ENCODE data around the gene ZRANB1. TPM values are rescaled to one million over a fixed set of nuclear protein-coding genes. Genes with fewer than 3 reads are reported as not detected.

The ZRANB1 gene
- total RNA-seq, 1 donor from 2014 or later: 17.7 TPM

DNA sequence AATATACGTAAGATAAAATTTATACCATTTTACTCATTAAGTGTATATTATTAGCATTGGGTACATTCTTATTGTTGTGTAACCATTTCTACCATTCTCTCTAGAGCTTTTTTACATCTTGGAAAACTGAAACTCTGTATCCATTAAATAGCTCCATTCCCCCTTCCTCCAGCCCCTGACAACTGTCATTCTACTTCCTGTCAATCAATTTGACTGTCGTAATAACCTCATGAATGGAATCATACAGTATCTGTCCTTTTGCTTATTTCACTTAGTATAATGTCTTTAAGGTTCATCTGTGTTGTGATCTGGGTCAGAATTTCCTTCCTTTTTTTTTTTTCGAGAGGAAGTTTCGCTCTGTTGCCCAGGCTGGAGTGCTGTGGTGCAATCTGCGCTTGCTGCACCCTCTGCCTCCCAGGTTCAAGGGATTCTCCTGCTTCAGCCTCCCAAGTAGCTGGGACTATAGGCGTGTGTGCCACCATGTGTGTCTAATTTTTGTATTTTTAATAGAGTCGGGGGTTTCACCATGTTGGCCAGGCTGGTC lies 15.6 kb downstream of the ZRANB1 start:
- Mint-ChIP-seq H3K27me3 (no peaks in the 10 kb centered on the region), H3K4me1 (peaks cover 51% of the 10 kb centered on the region), H3K36me3 (ENCODE audit: low read depth) (peaks cover 18% of the 10 kb centered on the region), H3K9me3 (no peaks in the 10 kb centered on the region), H3K27ac (no peak overlapping the region), H3K4me3 (no peak overlapping the region)
- TF ChIP-seq, protein P1, sequence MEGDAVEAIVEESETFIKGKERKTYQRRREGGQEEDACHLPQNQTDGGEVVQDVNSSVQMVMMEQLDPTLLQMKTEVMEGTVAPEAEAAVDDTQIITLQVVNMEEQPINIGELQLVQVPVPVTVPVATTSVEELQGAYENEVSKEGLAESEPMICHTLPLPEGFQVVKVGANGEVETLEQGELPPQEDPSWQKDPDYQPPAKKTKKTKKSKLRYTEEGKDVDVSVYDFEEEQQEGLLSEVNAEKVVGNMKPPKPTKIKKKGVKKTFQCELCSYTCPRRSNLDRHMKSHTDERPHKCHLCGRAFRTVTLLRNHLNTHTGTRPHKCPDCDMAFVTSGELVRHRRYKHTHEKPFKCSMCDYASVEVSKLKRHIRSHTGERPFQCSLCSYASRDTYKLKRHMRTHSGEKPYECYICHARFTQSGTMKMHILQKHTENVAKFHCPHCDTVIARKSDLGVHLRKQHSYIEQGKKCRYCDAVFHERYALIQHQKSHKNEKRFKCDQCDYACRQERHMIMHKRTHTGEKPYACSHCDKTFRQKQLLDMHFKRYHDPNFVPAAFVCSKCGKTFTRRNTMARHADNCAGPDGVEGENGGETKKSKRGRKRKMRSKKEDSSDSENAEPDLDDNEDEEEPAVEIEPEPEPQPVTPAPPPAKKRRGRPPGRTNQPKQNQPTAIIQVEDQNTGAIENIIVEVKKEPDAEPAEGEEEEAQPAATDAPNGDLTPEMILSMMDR (IDR thresholded peaks at IDR 0.05): no peak
- ATAC-seq (ENCODE audit: low read depth) (no peak), DNase-seq (no peak)
- intact Hi-C loops (cut with micrococcal nuclease): loop anchor here (5.0 kb wide), 1 partner anchor 35 kb away; no protein-coding TSS in a partner anchor
- POLR2A ChIA-PET: interaction anchor here (0.7 kb wide), 1 partner anchor 338 kb away, joined by 3 read pairs; no protein-coding TSS in a partner anchor
- CTCF ChIA-PET: no interaction called here

DNA sequence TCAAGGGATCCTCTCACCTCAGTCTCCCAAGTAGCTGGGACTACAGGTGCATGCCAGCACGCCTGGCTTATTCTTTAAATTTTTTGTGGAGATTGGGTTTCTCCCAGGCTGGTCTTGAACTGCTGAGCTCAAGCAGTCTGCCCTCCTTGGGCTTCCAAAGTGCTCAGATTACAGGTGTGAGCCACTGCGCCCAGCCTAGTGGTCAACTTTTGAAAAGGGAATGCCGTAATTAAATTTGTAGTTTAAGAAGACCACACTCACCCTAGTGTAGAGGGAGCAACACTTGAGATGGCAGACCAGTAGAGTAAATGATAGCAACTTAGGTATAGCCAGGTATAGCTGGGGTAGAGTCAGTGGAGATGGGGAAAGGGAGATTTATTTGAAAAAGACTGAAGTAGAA lies 17.6 kb downstream of the ZRANB1 start:
- Mint-ChIP-seq H3K27ac (no peak overlapping the region), H3K4me1 (peaks cover 45% of the 10 kb centered on the region), H3K27me3 (no peaks in the 10 kb centered on the region), H3K4me3 (no peak overlapping the region), H3K36me3 (ENCODE audit: low read depth) (peaks cover 17% of the 10 kb centered on the region), H3K9me3 (no peaks in the 10 kb centered on the region)
- DNase-seq (no peak), ATAC-seq (ENCODE audit: low read depth) (no peak)
- intact Hi-C loops (cut with micrococcal nuclease): loop anchor here (5.0 kb wide), 1 partner anchor 37 kb away; no protein-coding TSS in a partner anchor
- ChIA-PET POLR2A (interaction anchor here (0.7 kb wide), 1 partner anchor 314 kb away, joined by 3 read pairs; no protein-coding TSS in a partner anchor), CTCF (no interaction called here)
- TF ChIP-seq, protein P1 (IDR thresholded peaks at IDR 0.05): no peak

- intact Hi-C loops (cut with micrococcal nuclease): no loop called here
- ATAC-seq (ENCODE audit: low read depth) (no peak), DNase-seq (no peak)
- ChIA-PET POLR2A (interaction anchor here (0.5 kb wide), 1 partner anchor 10 kb away, joined by 3 read pairs; no protein-coding TSS in a partner anchor), CTCF (no interaction called here)
- Mint-ChIP-seq H3K9me3 (no peaks in the 10 kb centered on the region), H3K4me3 (no peak overlapping the region), H3K27ac (no peak overlapping the region), H3K36me3 (ENCODE audit: low read depth) (peaks cover 22% of the 10 kb centered on the region), H3K4me1 (peaks cover 35% of the 10 kb centered on the region), H3K27me3 (no peaks in the 10 kb centered on the region)
- TF ChIP-seq, protein P1 (IDR thresholded peaks at IDR 0.05): no peak
Measured at GRCh38 chr10:124961248-124961570, 19.3 kb downstream of the ZRANB1 start.

DNA sequence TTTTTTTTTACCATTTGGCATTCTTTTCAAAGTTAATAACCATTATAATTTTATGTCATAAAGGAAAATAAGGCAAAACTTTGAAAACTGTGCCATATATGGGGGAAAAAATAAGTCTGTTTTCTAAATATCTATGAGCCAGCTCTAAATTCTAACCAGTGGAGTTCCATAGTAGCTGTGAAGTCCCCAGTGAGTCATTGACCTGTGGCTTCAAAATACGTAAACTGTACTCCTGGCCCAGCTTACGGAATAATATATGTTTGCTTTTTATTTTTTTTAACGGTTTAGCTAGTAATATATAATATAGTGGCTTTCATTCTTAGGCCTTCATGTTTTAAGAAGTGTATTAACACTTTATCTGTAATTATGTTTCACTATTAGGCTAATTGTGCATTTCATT lies 20.5 kb downstream of the ZRANB1 start:
- CTCF ChIA-PET: no interaction called here
- no peak overlapping the region for H3K4me3 Mint-ChIP-seq
- DNase-seq (no peak), ATAC-seq (ENCODE audit: low read depth) (no peak)
- no peaks in the 10 kb centered on the region for H3K9me3 Mint-ChIP-seq
- H3K4me1 Mint-ChIP-seq: peaks cover 24% of the 10 kb centered on the region
- peaks cover 33% of the 10 kb centered on the region for H3K36me3 Mint-ChIP-seq (ENCODE audit: low read depth)
- H3K27me3 Mint-ChIP-seq: no peaks in the 10 kb centered on the region
- intact Hi-C loops (cut with micrococcal nuclease): no loop called here
- POLR2A ChIA-PET: no interaction called here
- no peak overlapping the region for H3K27ac Mint-ChIP-seq
- TF ChIP-seq, protein P1 (IDR thresholded peaks at IDR 0.05): no peak

GRCh38 chr10:124963866-124964720 lies 22.2 kb downstream of the ZRANB1 start:
- intact Hi-C loops (cut with micrococcal nuclease): no loop called here
- H3K9me3 Mint-ChIP-seq: no peaks in the 10 kb centered on the region
- H3K4me3 Mint-ChIP-seq: no peak overlapping the region
- no peak overlapping the region for H3K27ac Mint-ChIP-seq
- ChIA-PET POLR2A (no interaction called here), CTCF (no interaction called here)
- DNase-seq (no peak), ATAC-seq (ENCODE audit: low read depth) (no peak)
- no peaks in the 10 kb centered on the region for H3K27me3 Mint-ChIP-seq
- TF ChIP-seq, protein P1 (IDR thresholded peaks at IDR 0.05): no peak
- peaks cover 11% of the 10 kb centered on the region for H3K4me1 Mint-ChIP-seq
- peaks cover 48% of the 10 kb centered on the region for H3K36me3 Mint-ChIP-seq (ENCODE audit: low read depth)
